Measurements from ENCODE around the gene IKBKG.

IKBKG gene

DNA sequence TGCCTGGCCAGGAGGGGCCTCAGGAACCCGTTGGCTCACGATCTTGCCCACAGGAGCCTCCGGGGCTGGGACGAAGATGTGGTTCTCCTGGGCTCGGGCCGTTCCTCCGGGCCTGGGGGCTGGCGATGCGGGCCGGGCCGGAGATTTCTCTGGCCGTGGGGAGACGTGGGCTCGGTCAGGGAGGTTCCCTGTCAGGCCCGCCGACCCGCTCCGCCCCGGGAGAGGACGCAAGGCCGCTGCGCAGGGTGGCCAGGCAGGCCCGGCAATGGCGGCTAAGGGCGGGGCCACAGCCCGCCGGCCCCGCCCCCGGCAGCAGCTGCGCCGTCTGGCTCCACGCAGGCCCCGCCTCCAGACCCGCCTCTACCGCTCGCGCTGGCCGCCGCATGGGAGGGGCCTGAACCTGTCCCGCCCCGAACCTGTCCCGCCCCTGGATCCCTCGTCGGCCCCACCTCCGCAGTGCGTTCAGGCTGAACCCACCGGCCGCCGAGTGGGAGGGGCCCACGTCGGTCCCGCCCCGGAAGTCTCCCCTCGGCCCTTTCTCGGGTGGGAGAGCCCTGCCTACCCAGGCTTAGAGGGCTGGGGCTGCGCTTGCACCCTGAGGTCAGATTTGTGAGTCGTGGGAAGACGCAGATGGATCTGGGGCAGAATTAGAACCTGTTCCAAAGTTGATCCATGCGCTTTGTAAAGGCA lies 31.3 kb upstream of the IKBKG start, which contains the start of gene FAM3A:
FAM3A (minus strand) TSS at position 267 of the 690 bp plus-strand sequence. CDS start 460 bp downstream, outside the sequence.
- peak; percentile 80 for DNase-seq (ENCODE audit: extremely low read depth, low read depth)
- TF ChIP-seq, protein P1, sequence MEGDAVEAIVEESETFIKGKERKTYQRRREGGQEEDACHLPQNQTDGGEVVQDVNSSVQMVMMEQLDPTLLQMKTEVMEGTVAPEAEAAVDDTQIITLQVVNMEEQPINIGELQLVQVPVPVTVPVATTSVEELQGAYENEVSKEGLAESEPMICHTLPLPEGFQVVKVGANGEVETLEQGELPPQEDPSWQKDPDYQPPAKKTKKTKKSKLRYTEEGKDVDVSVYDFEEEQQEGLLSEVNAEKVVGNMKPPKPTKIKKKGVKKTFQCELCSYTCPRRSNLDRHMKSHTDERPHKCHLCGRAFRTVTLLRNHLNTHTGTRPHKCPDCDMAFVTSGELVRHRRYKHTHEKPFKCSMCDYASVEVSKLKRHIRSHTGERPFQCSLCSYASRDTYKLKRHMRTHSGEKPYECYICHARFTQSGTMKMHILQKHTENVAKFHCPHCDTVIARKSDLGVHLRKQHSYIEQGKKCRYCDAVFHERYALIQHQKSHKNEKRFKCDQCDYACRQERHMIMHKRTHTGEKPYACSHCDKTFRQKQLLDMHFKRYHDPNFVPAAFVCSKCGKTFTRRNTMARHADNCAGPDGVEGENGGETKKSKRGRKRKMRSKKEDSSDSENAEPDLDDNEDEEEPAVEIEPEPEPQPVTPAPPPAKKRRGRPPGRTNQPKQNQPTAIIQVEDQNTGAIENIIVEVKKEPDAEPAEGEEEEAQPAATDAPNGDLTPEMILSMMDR (IDR thresholded peaks at IDR 0.05; ENCODE audit: low read depth, low read length) = no peak

DNA sequence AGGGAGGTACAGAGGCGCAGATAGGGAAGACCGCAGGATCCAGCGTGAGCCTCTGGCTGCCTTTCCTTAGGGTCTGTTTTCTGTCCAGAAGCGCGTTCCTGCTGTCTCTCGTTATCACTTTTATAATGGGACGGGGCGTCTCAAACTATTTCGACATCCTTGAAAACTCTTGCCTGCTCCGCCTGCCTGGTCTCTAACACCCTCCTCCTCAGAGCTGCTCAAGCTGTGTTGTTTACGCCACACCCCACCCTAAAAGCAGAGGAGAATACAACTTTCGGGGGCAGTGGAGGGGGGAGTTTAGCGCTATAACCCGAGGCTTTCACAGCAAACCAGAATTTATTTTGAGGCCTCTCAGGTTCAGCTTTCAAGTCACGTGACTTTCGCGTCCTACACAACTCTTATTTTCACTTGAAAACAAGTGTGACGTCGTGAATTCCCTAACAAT lies 30.7 kb upstream of the IKBKG start:
- TF ChIP-seq, protein P1 (IDR thresholded peaks at IDR 0.05; ENCODE audit: low read depth, low read length) = no peak
- DNase-seq (ENCODE audit: extremely low read depth, low read depth) = no peak

DNA sequence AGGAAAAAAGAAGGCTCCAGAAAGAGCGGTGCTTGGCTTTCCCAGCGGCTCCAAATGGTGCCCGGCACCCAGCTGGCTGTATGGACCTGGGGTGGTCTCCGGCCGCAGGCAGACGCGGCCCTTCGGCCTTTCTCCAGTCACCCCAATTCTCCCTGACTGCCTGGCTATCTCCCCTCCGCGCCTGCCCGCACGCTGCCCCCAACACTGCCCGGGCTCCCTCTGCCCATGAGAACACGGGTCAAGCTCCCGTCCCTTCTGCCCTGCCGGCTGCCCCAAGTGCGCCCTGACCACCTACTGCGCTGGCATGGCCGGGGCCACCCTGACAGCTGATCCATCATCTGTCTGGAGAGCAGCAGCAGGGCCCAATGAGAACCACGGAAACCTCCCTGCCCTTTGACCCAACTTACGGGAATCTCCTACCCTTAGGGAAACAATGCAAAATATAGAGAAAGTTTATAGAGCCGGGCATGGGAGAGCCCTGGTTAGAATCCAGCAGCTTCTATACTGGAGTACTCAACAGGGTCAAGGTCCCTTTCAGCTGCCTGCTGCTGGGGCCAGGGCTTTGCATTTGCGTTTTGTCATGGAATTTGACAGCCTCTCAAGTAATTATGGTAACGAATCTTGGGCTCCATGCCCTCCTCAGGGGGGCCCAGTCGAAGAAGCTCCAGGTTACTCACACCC lies 30.2 kb upstream of the IKBKG start:
- no peak for DNase-seq (ENCODE audit: extremely low read depth, low read depth)
- TF ChIP-seq, protein P1 (IDR thresholded peaks at IDR 0.05; ENCODE audit: low read depth, low read length) = no peak

DNA sequence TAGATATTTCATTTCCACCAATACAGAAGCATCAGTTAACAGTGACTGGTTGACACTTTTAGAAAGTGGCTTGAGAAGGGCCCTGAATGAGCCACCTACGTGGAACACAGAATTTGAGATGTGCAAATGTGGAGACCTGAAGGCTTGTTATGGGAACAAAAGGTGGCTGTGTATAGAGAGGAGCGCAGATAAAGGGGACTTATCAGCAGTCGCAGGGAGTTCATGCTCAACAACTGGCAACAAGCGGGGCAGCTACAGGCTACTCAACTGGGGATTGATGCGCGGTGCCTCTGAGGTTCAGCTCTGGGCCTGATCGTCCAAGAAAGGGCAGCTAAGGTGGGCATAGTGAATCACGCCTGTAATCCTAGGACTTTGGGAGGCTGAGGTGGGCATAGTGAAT lies 28.0 kb upstream of the IKBKG start:
- TF ChIP-seq, protein P1 (IDR thresholded peaks at IDR 0.05; ENCODE audit: low read depth, low read length) = no peak

DNA sequence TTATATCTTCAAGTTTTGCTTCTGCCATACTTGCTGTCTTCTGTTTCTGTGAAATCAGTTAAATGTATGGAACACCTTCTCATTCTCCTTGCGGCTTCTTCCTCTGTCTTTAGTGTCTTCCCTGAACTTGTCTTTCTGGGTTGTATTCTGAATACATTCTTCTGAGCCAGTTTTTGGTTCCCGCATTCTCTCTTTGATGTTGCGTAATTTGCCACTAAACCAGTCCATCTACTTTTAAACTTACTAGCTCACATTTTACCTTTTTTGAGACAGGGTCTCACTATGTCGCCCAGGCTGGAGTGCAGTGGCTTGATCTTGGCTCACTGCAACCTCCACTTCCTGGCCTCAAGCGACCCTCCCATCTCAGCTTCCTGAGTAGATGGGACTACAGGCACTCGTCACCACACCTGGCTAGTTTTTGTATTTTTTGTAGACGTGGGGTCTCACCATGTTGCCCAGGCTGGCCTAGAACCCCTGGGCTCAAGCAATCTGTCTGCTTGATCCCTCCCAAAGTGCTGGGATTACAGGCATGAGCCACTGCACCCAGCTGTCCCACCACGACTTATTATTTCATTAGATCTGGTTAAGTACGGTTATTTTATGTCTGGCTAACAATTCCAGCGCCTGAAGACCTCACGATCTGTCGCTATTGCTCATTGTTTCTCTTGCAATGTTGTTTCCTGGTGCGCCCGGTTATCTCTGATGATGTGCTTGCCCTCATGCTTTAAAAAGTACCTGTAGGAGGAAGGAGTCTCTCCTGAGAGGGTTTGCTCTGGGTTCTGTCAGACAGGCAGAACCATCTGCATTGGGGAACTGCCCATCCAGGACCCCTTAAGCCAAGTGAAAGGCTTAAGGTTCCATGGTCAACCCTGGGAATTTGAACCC lies 21.6 kb upstream of the IKBKG start:
- no peak for DNase-seq (ENCODE audit: extremely low read depth, low read depth)
- TF ChIP-seq, protein P1 (IDR thresholded peaks at IDR 0.05; ENCODE audit: low read depth, low read length) = no peak

More for the DNA sequence above, 28.0 kb upstream of the IKBKG start:
- DNase-seq (ENCODE audit: extremely low read depth, low read depth) = no peak

DNA sequence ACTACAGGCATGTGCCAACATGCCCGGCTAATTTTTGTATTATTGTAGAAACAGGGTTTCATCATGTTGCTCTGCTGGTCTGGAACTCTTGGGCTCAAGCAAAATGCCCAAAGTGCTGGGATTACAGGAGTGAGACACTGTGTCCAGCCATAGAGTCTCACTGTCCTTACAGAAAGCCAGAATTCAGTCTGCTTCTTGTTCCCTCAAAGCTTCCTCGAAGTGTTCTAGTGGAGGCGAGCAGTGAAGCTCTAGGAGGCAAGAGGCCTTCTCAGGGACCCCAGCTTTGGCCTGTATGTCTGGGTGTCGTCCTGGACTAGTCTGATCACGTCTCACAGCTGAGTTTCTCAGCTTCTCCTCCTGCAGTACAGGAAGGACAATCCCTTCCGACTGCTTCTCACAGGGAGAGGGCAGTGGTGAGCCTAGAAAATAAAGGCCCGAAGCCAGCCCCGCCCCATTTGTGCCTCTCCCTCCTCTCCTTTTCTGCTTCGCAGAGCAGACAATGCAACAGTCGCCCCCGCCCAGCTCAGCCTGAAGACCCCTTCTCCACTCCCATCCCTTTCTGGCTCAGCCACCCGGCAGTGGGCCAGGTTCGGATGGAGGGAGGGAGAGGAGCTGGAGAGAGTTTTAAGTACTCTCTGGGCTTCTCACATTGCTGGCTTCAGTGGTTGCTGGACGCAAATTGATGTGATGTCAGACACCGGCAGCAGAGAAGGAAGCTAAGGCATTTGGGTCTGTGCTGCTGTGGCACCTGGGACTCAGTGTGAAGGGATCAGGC lies 20.3 kb upstream of the IKBKG start:
- DNase-seq (ENCODE audit: extremely low read depth, low read depth) = no peak

More for the DNA sequence above, 20.3 kb upstream of the IKBKG start:
- TF ChIP-seq, protein P1 (IDR thresholded peaks at IDR 0.05; ENCODE audit: low read depth, low read length) = peak; percentile 57

Measured in AG09319 (cell line).